HEK293T (cell line): Measurements from ENCODE around the gene PRR7.

ENCODE experiments used
- CTCF ChIA-PET: fragments of 350-600 bp; formaldehyde crosslinking; extraction: SDS; loops from one replicate; lab custom pipeline; 2021; ENCODE audit warnings: antibody characterized with exemption, inconsistent platforms; lab: Yijun Ruan, JAX
- POLR2A ChIA-PET: fragments of 350-600 bp; formaldehyde crosslinking; extraction: SDS; loops from one replicate; lab custom pipeline; 2020; ENCODE audit warnings: antibody characterized with exemption, inconsistent platforms; lab: Yijun Ruan, JAX
- DNase-seq: peaks from one replicate; pipeline ENCODE4 v3.0.0; 2012; ENCODE audit warnings: mixed read lengths; ENCODE audit errors: extremely low spot score
- ARNT ChIP-seq: fragments of 450-650 bp; IDR thresholded peaks from 2 replicates; pipeline ENCODE4 v1.6.1; 2017; ENCODE audit warnings: mild to moderate bottlenecking
- BHLHE40 ChIP-seq: fragments of 450-650 bp; IDR thresholded peaks from 2 replicates; pipeline ENCODE4 v1.6.1; 2016; ENCODE audit warnings: mild to moderate bottlenecking, moderate library complexity, borderline replicate concordance
- CTBP1 ChIP-seq: fragments of 450-650 bp; IDR thresholded peaks from 2 replicates; pipeline ENCODE4 v1.6.1; 2016; ENCODE audit warnings: borderline replicate concordance
- ELF4 ChIP-seq: fragments of 450-650 bp; IDR thresholded peaks from 2 replicates; pipeline ENCODE4 v1.6.1; 2017; ENCODE audit warnings: antibody characterized with exemption
- FOXA1 ChIP-seq: fragments of 450-650 bp; IDR thresholded peaks from 2 replicates; pipeline ENCODE4 v1.6.1; 2016; ENCODE audit warnings: mild to moderate bottlenecking
- FOXK2 ChIP-seq: fragments of 450-650 bp; IDR thresholded peaks from 2 replicates; pipeline ENCODE4 v1.6.1; 2016; ENCODE audit warnings: mild to moderate bottlenecking
- FOXM1 ChIP-seq: fragments of 450-650 bp; IDR thresholded peaks from 2 replicates; pipeline ENCODE4 v1.6.1; 2017; ENCODE audit warnings: mild to moderate bottlenecking, borderline replicate concordance
- HDGF ChIP-seq: fragments of 450-650 bp; IDR thresholded peaks from 2 replicates; pipeline ENCODE4 v1.6.1; 2017; ENCODE audit warnings: antibody characterized with exemption, borderline replicate concordance
- L3MBTL2 ChIP-seq: fragments of 450-650 bp; conservative IDR thresholded peaks from 2 replicates; pipeline ENCODE4 v1.6.1; 2016; ENCODE audit warnings: mild to moderate bottlenecking
- LEF1 ChIP-seq: fragments of 450-650 bp; IDR thresholded peaks from 2 replicates; pipeline ENCODE4 v1.6.1; 2017; ENCODE audit warnings: mild to moderate bottlenecking, borderline replicate concordance
- NFRKB ChIP-seq: fragments of 450-650 bp; IDR thresholded peaks from 2 replicates; pipeline ENCODE4 v1.6.1; 2016; ENCODE audit warnings: mild to moderate bottlenecking, moderate library complexity
- SP1 ChIP-seq: fragments of 450-650 bp; IDR thresholded peaks from 2 replicates; pipeline ENCODE4 v1.6.1; 2017
- SUZ12 ChIP-seq: fragments of 450-650 bp; IDR thresholded peaks from 2 replicates; pipeline ENCODE4 v1.6.1; 2016; ENCODE audit warnings: mild to moderate bottlenecking
- TARDBP ChIP-seq: fragments of 450-650 bp; IDR thresholded peaks from 2 replicates; pipeline ENCODE4 v1.6.1; 2016
- ZNF384 ChIP-seq: fragments of 450-650 bp; IDR thresholded peaks from 2 replicates; pipeline ENCODE4 v1.6.1; 2016
- TF ChIP-seq, protein P1 (sequence below): fragments of 450-650 bp; IDR thresholded peaks from 2 replicates; pipeline ENCODE4 v1.6.1; 2016

PRR7 gene

DNA sequence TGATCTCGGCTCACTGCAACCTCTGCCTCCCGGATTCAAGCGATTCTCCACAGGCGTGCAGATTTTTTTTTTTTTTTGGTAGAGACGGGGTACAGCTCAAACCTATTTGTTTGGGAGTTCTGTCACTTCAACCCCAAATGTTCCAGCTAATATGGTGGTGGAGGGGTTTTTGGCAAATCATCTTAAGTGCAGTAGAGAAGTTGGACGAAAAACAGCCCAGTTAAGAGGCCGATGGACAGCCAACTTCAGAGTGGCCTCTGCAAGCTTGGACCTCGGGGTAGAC lies 756 bp upstream of the PRR7 start:
- TF ChIP-seq CTBP1 = no peak
- no peak for TF ChIP-seq LEF1
- TF ChIP-seq, protein P1, sequence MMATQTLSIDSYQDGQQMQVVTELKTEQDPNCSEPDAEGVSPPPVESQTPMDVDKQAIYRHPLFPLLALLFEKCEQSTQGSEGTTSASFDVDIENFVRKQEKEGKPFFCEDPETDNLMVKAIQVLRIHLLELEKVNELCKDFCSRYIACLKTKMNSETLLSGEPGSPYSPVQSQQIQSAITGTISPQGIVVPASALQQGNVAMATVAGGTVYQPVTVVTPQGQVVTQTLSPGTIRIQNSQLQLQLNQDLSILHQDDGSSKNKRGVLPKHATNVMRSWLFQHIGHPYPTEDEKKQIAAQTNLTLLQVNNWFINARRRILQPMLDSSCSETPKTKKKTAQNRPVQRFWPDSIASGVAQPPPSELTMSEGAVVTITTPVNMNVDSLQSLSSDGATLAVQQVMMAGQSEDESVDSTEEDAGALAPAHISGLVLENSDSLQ = no peak
- no peak for TF ChIP-seq ELF4
- TF ChIP-seq SP1 = no peak
- no peak for TF ChIP-seq FOXA1
- POLR2A ChIA-PET = interaction anchor here (1.1 to 7.4 kb wide), 8 partner anchors 8 to 75 kb away, joined by 3 to 69 read pairs (median 6); partner anchors contain the start of gene GRK6
- CTCF ChIA-PET = interaction anchor here (0.6 to 4.9 kb wide), 5 partner anchors 8 to 75 kb away, joined by 3 to 30 read pairs (median 5); no protein-coding TSS in a partner anchor
- DNase-seq = no peak

DNA sequence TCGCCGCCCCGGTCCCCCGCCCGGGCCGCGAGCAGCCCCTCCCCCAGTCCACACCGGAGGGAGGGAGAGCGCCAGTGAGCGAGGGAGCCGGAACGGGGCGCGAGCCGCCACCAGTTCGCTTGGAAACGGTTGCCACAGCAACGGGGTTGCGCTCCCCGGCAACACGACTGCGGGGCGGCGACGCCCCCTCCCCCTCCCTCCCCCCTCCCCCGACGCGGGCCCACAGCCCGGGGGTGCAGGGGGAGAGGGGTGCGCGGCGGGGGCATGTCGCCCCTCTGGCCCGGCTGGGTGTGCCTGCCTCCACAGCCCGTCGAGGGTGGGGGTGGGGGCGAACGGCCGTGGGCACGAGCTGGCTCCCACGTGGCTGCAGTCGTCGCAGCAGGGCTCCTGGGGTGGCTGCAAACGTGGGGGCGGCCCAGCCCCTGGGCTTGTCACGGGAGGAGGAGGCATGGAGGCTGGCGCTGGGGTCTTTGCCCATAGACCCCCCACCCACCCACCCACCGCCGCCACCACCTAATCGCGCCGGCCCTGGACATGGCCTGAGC lies 524 bp downstream of the PRR7 start:
- POLR2A ChIA-PET = interaction anchor here (0.5 to 7.4 kb wide), 7 partner anchors 22 to 334 kb away, joined by 3 to 69 read pairs (median 3); partner anchors contain the start of gene GRK6
- TF ChIP-seq, protein P1 = no peak
- peak; percentile 25; the same call in 1 of the 2 replicates for TF ChIP-seq L3MBTL2

DNA sequence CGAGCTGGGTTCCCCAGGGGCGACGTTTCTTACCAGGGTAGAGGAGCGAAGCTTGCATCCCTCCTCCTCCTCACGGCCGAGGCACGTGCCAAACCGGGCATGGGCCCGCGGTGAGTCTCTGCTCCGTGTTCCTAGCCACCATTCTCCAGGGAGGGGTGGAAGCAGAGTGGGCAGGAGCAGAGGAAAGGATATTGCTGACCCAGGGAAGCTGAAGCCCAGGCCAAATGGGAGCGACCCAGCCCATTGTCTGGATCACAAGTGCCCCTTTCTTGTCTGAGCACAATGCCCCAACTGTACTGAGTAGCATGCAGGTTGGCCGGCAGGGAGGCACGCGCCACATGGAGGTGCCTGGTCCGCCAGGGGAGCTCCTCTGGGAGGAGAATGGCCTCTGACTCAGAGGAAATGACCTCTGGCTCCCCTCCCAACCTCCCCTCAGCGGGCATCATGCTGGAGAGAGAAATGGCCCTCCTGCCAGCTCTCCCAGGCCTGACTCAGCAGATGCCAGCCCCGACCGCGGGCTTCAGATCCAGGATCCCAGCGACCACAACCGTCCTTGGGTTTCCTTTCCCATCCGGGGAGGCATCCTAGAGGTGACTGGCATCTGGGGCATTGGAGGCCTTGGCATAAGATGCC lies 1.1 kb downstream of the PRR7 start:
- POLR2A ChIA-PET = interaction anchor here (0.5 to 1.9 kb wide), 8 partner anchors 21 to 335 kb away, joined by 3 to 4 read pairs (median 3); no protein-coding TSS in a partner anchor
- CTCF ChIA-PET = interaction anchor here (1.7 to 4.9 kb wide), 3 partner anchors 44 to 138 kb away, joined by 6 to 30 read pairs (median 15); no protein-coding TSS in a partner anchor
- no peak for DNase-seq
- TF ChIP-seq FOXK2 (no peak), BHLHE40 (no peak), HDGF (no peak), SUZ12 (no peak), TARDBP (no peak), NFRKB (no peak), FOXM1 (no peak), ARNT (no peak), ZNF384 (no peak), SP1 (no peak), LEF1 (no peak), L3MBTL2 (no peak), CTBP1 (no peak)
- TF ChIP-seq, protein P1 = no peak

More for the DNA sequence above, 524 bp downstream of the PRR7 start:
- peak; percentile 63 for DNase-seq
- CTCF ChIA-PET = interaction anchor here (1.7 to 4.9 kb wide), 3 partner anchors 44 to 137 kb away, joined by 6 to 30 read pairs (median 15); no protein-coding TSS in a partner anchor

DNA sequence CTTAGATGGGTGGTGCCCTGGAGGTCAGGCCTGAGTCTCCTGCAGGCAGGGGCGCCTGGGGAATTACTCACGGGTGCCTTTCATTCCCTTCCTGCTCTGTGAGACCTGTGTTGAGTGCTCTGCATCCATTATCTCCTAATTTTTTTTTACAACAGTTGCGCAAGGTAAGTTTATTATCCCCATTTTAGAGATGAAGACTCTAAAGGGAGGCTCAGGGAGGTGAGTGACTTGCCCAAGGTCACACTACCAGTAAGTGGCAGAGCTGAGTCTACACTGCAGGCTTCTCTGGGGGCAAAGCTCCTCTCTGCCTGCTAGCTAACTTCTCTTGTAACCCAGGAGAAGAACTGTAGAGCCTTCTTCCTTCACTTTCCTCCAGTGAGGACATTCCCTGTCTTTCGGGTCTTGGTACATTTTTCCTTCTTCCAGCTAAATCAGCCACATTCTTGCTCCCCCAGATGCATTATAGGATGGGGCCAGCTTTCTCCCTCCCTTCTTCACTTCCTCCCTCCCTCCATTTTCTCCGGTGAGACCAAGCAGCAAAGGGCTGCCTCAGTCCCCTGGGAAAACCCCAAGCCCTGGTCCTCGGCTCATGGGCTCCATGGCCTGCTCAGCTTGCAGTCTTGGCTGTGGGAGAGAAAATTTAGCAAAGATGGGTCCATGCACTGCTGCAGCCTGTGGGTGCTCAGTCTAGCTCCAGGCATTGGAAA lies 1.8 kb downstream of the PRR7 start:
- no peak for DNase-seq
- POLR2A ChIA-PET = interaction anchor here (0.9 to 1.9 kb wide), 6 partner anchors 21 to 82 kb away, joined by 3 to 4 read pairs (median 4); no protein-coding TSS in a partner anchor

DNA sequence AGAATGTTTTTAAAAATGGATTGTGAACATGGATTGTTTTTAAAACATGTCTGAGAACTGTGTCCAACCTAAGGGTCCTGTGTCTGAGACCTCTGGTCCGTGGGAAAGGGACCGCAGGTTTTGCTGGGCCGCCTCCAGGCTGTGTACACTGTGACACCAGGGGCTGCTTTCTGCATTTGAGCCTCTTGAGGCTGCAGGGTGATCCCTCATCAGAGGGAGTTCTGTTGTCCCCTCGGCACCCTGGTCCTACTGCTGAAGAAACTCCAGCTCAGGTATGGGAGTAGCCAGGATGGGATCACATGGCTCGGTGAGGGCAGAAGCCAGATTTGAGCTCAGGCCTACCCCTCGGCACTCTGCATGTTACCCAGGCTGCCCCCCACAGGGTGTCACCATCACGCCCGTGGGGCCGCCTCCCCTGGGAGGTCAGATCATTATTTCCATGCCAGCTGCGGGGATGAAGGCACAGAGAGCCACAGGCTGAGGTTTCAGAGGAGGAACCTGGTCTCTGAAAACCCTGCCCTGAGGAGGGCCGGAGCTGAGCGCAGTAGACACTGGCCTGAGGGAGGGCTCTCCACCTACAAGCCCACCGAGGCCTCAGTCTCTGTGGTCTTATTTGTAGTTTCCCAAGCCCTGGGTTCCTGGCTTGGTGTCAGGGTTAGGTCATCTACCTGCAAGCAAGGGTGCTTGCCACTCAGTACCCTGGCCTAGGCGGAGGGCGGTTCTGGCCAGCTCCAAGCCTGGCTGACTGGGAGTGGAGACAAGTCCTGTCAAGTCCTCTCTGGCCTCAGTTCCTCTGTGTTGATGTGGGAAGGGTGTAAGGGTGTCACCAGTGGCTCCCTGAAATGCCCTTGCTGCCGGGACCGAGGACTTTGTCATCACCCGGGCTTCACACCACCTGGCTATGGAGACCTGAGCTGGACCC lies 2.8 kb downstream of the PRR7 start:
- POLR2A ChIA-PET = interaction anchor here (0.7 to 1.9 kb wide), 7 partner anchors 22 to 59 kb away, joined by 3 to 5 read pairs (median 4); partner anchors contain the start of gene GRK6
- DNase-seq = no peak
- CTCF ChIA-PET = interaction anchor here (0.8 to 4.9 kb wide), 3 partner anchors 46 to 60 kb away, joined by 3 to 30 read pairs (median 15); no protein-coding TSS in a partner anchor
- TF ChIP-seq, protein P1 = no peak
- TF ChIP-seq NFRKB (no peak), SP1 (no peak), SUZ12 (no peak), ARNT (no peak), CTBP1 (no peak), ZNF384 (no peak), FOXA1 (no peak), LEF1 (no peak), FOXK2 (no peak), ELF4 (no peak)

More for the DNA sequence above, 1.8 kb downstream of the PRR7 start:
- TF ChIP-seq HDGF (no peak), FOXM1 (no peak), CTBP1 (no peak), NFRKB (no peak), LEF1 (no peak), FOXK2 (no peak), ARNT (no peak), TARDBP (no peak), SP1 (no peak)
- CTCF ChIA-PET = interaction anchor here (0.8 to 4.9 kb wide), 3 partner anchors 45 to 59 kb away, joined by 3 to 30 read pairs (median 15); no protein-coding TSS in a partner anchor
